Activated CD4-positive, alpha-beta T cell treated with anti-CD3 and anti-CD28 coated beads for 36 hours (primary cell): ENCODE results near the gene ZNF521. TPM values are rescaled to one million over a fixed set of nuclear protein-coding genes. Genes with fewer than 3 reads are reported as not detected.

ENCODE experiments used
- ATAC-seq: fragments of 200-7000 bp; cut with Tn5 transposase; one replicate; pipeline ENCODE4 v1.10.0; 2021; ENCODE audit warnings: mild to moderate bottlenecking, moderate library complexity
- CTCF ChIA-PET: fragments of 350-600 bp; sonication (Branson Sonifier 250); formaldehyde crosslinking; loops from one replicate; lab custom pipeline; 2021; ENCODE audit warnings: antibody characterized with exemption; lab: Charles Lee
- POLR2A ChIA-PET: fragments of 350-600 bp; sonication (Branson Sonifier 250); formaldehyde crosslinking; loops from one replicate; lab custom pipeline; 2021; ENCODE audit warnings: antibody characterized with exemption, inconsistent platforms; lab: Charles Lee
- DNase-seq: peaks from one replicate; pipeline ENCODE4 v3.0.0-alpha.2; 2020
- H3K27ac Mint-ChIP-seq: one replicate; pipeline ENCODE4 v1.8.0; 2021; ENCODE audit warnings: mixed read lengths
- H3K27me3 Mint-ChIP-seq: one replicate; pipeline ENCODE4 v1.8.0; 2021; ENCODE audit warnings: mixed read lengths
- H3K36me3 Mint-ChIP-seq: one replicate; pipeline ENCODE4 v1.8.0; 2021; ENCODE audit warnings: low read depth, mixed read lengths
- H3K4me1 Mint-ChIP-seq: one replicate; pipeline ENCODE4 v1.8.0; 2021; ENCODE audit warnings: mixed read lengths
- H3K4me3 Mint-ChIP-seq: one replicate; pipeline ENCODE4 v1.8.0; 2021; ENCODE audit warnings: mild to moderate bottlenecking, moderate library complexity, mixed read lengths
- H3K9me3 Mint-ChIP-seq: one replicate; pipeline ENCODE4 v1.8.0; 2021; ENCODE audit warnings: low read depth, mixed read lengths
- intact Hi-C, 2 experiments: fragments of 100-400 bp; cut with DNase I in 1 of 2; cut with micrococcal nuclease in 1 of 2; formaldehyde crosslinking; loops; one replicate each; pipeline versions ENCODE4 v1.14.2 to v1.15.1; 2022 to 2024; cut with DNase I, micrococcal nuclease
- total RNA-seq, 2 experiments: library from RNA; stranded (reverse); gene quantifications; one replicate each; pipeline ENCODE4 v1.2.3, GENCODE V29; 2021

ZNF521 gene
- total RNA-seq, 2 experiments from 2014 or later, result not detected

- DNase-seq (no peak), ATAC-seq (no peak)
- peaks cover 14% of the 10 kb centered on the region for H3K27me3 Mint-ChIP-seq
- no peak overlapping the region for H3K4me3 Mint-ChIP-seq
- no peaks in the 10 kb centered on the region for H3K9me3 Mint-ChIP-seq
- no peaks in the 10 kb centered on the region for H3K36me3 Mint-ChIP-seq
- POLR2A ChIA-PET, result no interaction called here
- intact Hi-C loops, result no loop called here
- CTCF ChIA-PET, result no interaction called here
- no peaks in the 10 kb centered on the region for H3K4me1 Mint-ChIP-seq
- no peak overlapping the region for H3K27ac Mint-ChIP-seq
These were observed 17.4 kb downstream of the ZNF521 start for GRCh38 chr18:25334588-25334987.

- Mint-ChIP-seq H3K9me3 (no peaks in the 10 kb centered on the region), H3K27me3 (peaks cover 9% of the 10 kb centered on the region), H3K4me3 (no peak overlapping the region), H3K4me1 (no peaks in the 10 kb centered on the region), H3K27ac (no peak overlapping the region), H3K36me3 (no peaks in the 10 kb centered on the region)
- ChIA-PET CTCF (no interaction called here), POLR2A (interaction anchor here (0.6 kb wide), 1 partner anchor 348 kb away, joined by 3 read pairs; no protein-coding TSS in a partner anchor)
- intact Hi-C loops, result no loop called here
- ATAC-seq, result no peak
- no peak for DNase-seq
These were observed 20.0 kb downstream of the ZNF521 start for GRCh38 chr18:25332002-25332401.

GRCh38 chr18:25329783-25330182, 22.2 kb downstream of the ZNF521 start:
- no peak overlapping the region for H3K27ac Mint-ChIP-seq
- no peaks in the 10 kb centered on the region for H3K9me3 Mint-ChIP-seq
- ChIA-PET POLR2A (no interaction called here), CTCF (no interaction called here)
- no peak overlapping the region for H3K4me3 Mint-ChIP-seq
- DNase-seq, result no peak
- no peaks in the 10 kb centered on the region for H3K36me3 Mint-ChIP-seq
- H3K27me3 Mint-ChIP-seq, result peaks cover 17% of the 10 kb centered on the region
- no peaks in the 10 kb centered on the region for H3K4me1 Mint-ChIP-seq
- intact Hi-C loops, result no loop called here
- ATAC-seq, result no peak

- ChIA-PET CTCF (interaction anchor here (0.9 kb wide), 1 partner anchor 41 kb away, joined by 3 read pairs; no protein-coding TSS in a partner anchor), POLR2A (no interaction called here)
- H3K4me3 Mint-ChIP-seq, result no peak overlapping the region
- ATAC-seq (no peak), DNase-seq (no peak)
- peaks cover 20% of the 10 kb centered on the region for H3K27me3 Mint-ChIP-seq
- H3K27ac Mint-ChIP-seq, result no peak overlapping the region
- no peaks in the 10 kb centered on the region for H3K36me3 Mint-ChIP-seq
- intact Hi-C loops, result no loop called here
- H3K9me3 Mint-ChIP-seq, result peaks cover 2% of the 10 kb centered on the region
- no peaks in the 10 kb centered on the region for H3K4me1 Mint-ChIP-seq
These were observed 24.4 kb downstream of the ZNF521 start for GRCh38 chr18:25327584-25327983.

GRCh38 chr18:25326361-25326952, 25.5 kb downstream of the ZNF521 start:
- Mint-ChIP-seq H3K4me3 (no peak overlapping the region), H3K36me3 (no peaks in the 10 kb centered on the region), H3K27ac (no peak overlapping the region), H3K4me1 (no peaks in the 10 kb centered on the region), H3K9me3 (peaks cover 2% of the 10 kb centered on the region), H3K27me3 (peaks cover 20% of the 10 kb centered on the region)
- DNase-seq (no peak), ATAC-seq (no peak)
- ChIA-PET CTCF (interaction anchor here (0.5 kb wide), 1 partner anchor 11 kb away, joined by 3 read pairs; no protein-coding TSS in a partner anchor), POLR2A (no interaction called here)
- intact Hi-C loops, result no loop called here

GRCh38 chr18:25322806-25323205, 29.2 kb downstream of the ZNF521 start:
- ChIA-PET CTCF (no interaction called here), POLR2A (no interaction called here)
- ATAC-seq, result no peak
- DNase-seq, result no peak
- Mint-ChIP-seq H3K4me1 (no peaks in the 10 kb centered on the region), H3K9me3 (peaks cover 2% of the 10 kb centered on the region), H3K36me3 (no peaks in the 10 kb centered on the region), H3K27ac (no peak overlapping the region), H3K27me3 (peaks cover 16% of the 10 kb centered on the region), H3K4me3 (no peak overlapping the region)
- intact Hi-C loops, result no loop called here

GRCh38 chr18:25316381-25317018, 35.5 kb downstream of the ZNF521 start:
- H3K27me3 Mint-ChIP-seq, result peaks cover 4% of the 10 kb centered on the region
- CTCF ChIA-PET, result no interaction called here
- no peak overlapping the region for H3K4me3 Mint-ChIP-seq
- ATAC-seq (no peak), DNase-seq (no peak)
- no peak overlapping the region for H3K27ac Mint-ChIP-seq
- H3K4me1 Mint-ChIP-seq, result no peaks in the 10 kb centered on the region
- no peaks in the 10 kb centered on the region for H3K9me3 Mint-ChIP-seq
- POLR2A ChIA-PET, result no interaction called here
- intact Hi-C loops, result no loop called here
- H3K36me3 Mint-ChIP-seq, result no peaks in the 10 kb centered on the region

GRCh38 chr18:25314838-25315190, 37.2 kb downstream of the ZNF521 start:
- Mint-ChIP-seq H3K4me1 (no peaks in the 10 kb centered on the region), H3K36me3 (no peaks in the 10 kb centered on the region), H3K9me3 (no peaks in the 10 kb centered on the region), H3K4me3 (no peak overlapping the region), H3K27me3 (peaks cover 4% of the 10 kb centered on the region), H3K27ac (no peak overlapping the region)
- no peak for ATAC-seq
- ChIA-PET CTCF (interaction anchor here (0.6 kb wide), 1 partner anchor 193 kb away, joined by 3 read pairs; no protein-coding TSS in a partner anchor), POLR2A (no interaction called here)
- no peak for DNase-seq
- intact Hi-C loops, result no loop called here

GRCh38 chr18:25314151-25314837, 37.7 kb downstream of the ZNF521 start:
- Mint-ChIP-seq H3K27me3 (peaks cover 4% of the 10 kb centered on the region), H3K36me3 (no peaks in the 10 kb centered on the region), H3K9me3 (no peaks in the 10 kb centered on the region), H3K4me1 (no peaks in the 10 kb centered on the region), H3K27ac (no peak overlapping the region), H3K4me3 (no peak overlapping the region)
- POLR2A ChIA-PET, result no interaction called here
- ATAC-seq (no peak), DNase-seq (no peak)
- intact Hi-C loops, result no loop called here
- CTCF ChIA-PET, result interaction anchor here (0.6 kb wide), 1 partner anchor 194 kb away, joined by 3 read pairs; no protein-coding TSS in a partner anchor

GRCh38 chr18:25313268-25313667, 38.7 kb downstream of the ZNF521 start:
- CTCF ChIA-PET, result no interaction called here
- Mint-ChIP-seq H3K27me3 (peaks cover 6% of the 10 kb centered on the region), H3K36me3 (no peaks in the 10 kb centered on the region), H3K9me3 (no peaks in the 10 kb centered on the region), H3K27ac (no peak overlapping the region), H3K4me1 (no peaks in the 10 kb centered on the region), H3K4me3 (no peak overlapping the region)
- DNase-seq (no peak), ATAC-seq (no peak)
- POLR2A ChIA-PET, result no interaction called here
- intact Hi-C loops, result no loop called here

- no peak overlapping the region for H3K27ac Mint-ChIP-seq
- ATAC-seq (no peak), DNase-seq (no peak)
- H3K36me3 Mint-ChIP-seq, result no peaks in the 10 kb centered on the region
- peaks cover 4% of the 10 kb centered on the region for H3K27me3 Mint-ChIP-seq
- H3K9me3 Mint-ChIP-seq, result no peaks in the 10 kb centered on the region
- ChIA-PET CTCF (no interaction called here), POLR2A (no interaction called here)
- no peak overlapping the region for H3K4me3 Mint-ChIP-seq
- no peaks in the 10 kb centered on the region for H3K4me1 Mint-ChIP-seq
- intact Hi-C loops, result no loop called here
These were observed 41.9 kb downstream of the ZNF521 start for GRCh38 chr18:25310045-25310444.

GRCh38 chr18:25308381-25308780, 43.6 kb downstream of the ZNF521 start:
- Mint-ChIP-seq H3K9me3 (no peaks in the 10 kb centered on the region), H3K4me3 (no peak overlapping the region), H3K36me3 (no peaks in the 10 kb centered on the region), H3K27ac (no peak overlapping the region), H3K4me1 (no peaks in the 10 kb centered on the region), H3K27me3 (peaks cover 6% of the 10 kb centered on the region)
- ChIA-PET CTCF (interaction anchor here (0.8 kb wide), 1 partner anchor 627 kb away, joined by 3 read pairs; no protein-coding TSS in a partner anchor), POLR2A (no interaction called here)
- ATAC-seq, result no peak
- intact Hi-C loops, result no loop called here
- no peak for DNase-seq
